ENCODE data around the gene RNH1. TPM values are rescaled to one million over a fixed set of nuclear protein-coding genes. Genes with fewer than 3 reads are reported as not detected.

The RNH1 gene
- polyA plus RNA-seq, 3 donors, result 62.4 to 80.0 (median 71.8) TPM

GRCh38 chr11:501001-501682, 5.9 kb downstream of the RNH1 start:
- DNase-seq (ENCODE audit: low read depth in 3 of 3, low spot score in 2 of 3), result no peak

DNA sequence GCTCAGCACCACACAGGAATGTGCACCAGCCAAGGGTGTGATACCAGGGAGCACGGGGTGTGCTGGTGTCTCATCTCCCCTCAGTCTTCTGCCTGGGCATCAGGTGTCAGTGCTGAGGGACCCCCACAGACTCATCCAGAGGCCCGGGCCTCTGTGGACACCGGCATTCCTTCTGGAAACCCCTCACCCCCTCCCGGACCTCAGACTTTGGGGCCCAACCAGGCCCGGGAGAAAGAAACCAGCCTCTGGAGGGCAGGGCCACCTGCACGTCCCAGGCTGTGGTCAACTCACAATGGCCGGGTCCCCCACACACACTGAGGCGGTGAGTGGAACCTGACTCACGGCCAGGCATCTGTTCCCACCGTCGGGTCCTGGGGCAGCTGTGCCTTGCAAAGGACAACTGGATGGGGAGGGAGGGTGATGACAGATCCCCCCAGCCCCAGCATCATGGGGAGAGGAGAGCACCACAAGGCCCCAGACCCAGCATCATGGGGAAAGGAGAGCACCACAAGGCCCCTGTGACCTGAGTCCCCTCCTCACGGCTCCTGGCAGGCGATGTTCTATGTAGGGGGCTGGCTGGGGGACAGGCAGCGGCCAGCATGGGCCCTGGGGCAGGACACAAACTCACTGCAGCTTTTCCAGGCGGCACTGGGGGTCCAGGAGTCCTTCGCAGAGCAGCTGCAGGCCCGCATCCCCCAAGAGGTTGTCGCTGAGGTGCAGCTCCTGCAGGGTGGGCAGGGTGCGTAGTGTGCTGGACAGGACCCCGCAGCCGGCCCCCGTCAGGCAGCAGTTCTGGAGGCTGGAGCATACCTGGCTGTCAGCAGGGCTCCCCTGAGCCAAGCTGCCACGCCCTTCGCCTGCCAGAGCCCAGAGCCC, 7.6 kb downstream of the RNH1 start:
- no peak for DNase-seq (ENCODE audit: low read depth in 3 of 3, low spot score in 2 of 3)

DNA sequence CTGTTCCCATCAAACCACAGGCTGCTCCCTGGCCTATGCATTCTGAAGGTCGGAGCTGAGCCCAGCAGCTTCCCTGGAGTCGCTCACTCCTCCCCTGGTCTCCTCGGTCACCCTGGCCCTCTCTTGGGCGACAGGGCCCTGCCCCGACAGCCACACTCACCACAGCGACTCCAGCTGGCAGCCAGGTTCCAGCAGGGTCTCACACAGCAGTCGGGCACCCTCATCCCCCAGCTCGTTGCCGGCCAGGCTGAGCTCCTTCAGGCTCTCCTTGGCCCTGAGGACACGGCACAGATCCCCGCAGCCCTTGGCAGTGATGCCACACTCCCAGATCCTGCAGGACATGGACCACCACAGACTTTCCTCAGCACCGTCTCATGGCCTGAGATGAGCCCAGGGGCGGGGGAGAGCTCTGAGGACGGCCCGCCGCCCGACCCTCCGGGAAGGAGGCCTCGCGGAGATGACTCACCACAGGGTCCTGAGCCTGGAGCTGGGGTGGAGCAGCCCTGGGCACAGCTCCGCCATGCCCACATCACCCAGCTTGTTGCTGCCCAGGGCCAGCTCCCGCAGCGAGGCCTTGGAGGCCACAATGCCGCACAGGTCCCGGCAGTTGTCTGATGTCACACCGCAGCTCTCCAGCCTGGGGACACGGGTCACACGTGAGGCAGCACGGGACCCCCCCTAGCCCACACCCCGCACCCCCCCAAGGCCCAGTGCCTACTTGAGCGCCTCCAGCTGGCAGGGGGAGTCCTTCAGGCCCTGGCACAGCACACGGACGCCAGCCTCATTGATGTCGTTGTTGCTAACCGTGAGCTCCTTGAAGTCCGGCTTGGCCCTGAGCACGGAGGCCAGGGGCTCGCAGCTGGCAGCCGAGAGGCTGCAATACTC, 8.5 kb downstream of the RNH1 start:
- DNase-seq (ENCODE audit: low read depth in 3 of 3, low spot score in 2 of 3), result no peak

GRCh38 chr11:497565-498296, 9.3 kb downstream of the RNH1 start:
- no peak for DNase-seq (ENCODE audit: low read depth in 3 of 3, low spot score in 2 of 3)

DNA sequence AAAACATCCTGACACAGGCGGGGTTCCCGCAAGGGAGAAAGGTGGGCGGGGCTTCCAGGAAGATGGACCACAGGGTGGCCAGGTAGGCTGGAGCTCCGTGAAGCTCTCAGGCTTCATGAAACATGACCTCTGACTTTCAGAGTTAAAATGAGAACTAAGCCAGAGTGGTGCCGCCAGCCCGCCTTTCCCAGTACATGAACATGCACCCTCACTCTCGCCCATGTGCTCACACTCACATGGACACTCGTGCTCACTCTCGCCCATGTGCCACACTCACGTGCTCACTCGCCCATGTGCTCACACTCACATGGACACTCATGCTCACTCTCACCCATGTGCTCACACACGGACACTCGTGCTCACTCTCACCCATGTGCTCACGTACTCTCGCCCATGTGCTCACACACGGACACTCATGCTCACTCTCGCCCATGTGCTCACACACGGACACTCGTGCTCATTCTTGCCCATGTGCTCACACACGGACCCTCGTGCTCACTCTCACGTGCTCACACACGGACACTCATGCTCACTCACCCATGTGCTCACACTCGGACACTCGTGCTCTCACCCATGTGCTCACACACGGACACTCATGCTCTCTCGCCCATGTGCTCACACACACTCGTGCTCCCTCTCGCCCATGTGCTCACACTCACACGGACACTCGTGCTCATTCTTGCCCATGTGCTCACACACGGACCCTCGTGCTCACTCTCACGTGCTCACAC, 10.0 kb downstream of the RNH1 start:
- DNase-seq (ENCODE audit: low read depth in 3 of 3, low spot score in 2 of 3), result no peak

GRCh38 chr11:495537-495931, 11.5 kb downstream of the RNH1 start:
- no peak for DNase-seq (ENCODE audit: low read depth in 3 of 3, low spot score in 2 of 3)

DNA sequence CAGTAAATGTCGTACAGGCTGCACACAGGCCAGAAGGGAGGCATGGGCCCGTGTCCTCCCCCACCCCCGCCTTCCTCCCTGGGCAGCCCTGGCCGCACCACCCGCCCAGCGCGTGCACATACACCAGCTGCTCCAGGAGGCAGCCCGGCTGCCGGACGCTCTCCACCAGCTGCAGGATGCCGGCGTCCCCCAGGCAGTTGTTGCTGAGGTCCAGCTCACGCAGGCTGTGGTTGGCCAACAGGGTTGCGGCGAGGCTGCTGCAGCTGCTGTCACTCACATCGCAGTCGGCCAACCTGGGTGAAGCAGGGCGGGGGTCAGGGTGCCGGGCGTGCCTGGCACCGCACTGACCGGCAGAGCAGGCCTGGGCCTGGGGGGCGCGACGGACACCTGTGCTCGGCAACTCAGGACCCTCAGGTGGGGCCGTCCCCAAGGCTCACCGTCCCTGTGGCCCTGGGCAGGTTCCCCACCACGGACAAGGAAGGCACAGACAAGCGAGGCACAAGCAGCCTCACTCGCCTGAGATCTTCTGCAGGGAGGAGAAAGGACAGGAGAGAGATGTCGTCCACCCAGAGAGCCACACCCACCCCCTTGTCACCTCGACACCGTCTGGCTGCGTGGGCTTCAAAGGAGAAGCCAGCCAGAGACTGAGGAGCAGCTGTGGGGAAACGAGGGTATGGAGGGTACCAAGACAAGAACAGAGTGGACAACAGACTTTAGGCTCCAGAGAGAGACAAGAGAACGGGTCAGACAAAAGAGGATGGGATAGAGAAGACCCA, 12.1 kb downstream of the RNH1 start:
- DNase-seq (ENCODE audit: low read depth in 3 of 3, low spot score in 2 of 3), result no peak

DNA sequence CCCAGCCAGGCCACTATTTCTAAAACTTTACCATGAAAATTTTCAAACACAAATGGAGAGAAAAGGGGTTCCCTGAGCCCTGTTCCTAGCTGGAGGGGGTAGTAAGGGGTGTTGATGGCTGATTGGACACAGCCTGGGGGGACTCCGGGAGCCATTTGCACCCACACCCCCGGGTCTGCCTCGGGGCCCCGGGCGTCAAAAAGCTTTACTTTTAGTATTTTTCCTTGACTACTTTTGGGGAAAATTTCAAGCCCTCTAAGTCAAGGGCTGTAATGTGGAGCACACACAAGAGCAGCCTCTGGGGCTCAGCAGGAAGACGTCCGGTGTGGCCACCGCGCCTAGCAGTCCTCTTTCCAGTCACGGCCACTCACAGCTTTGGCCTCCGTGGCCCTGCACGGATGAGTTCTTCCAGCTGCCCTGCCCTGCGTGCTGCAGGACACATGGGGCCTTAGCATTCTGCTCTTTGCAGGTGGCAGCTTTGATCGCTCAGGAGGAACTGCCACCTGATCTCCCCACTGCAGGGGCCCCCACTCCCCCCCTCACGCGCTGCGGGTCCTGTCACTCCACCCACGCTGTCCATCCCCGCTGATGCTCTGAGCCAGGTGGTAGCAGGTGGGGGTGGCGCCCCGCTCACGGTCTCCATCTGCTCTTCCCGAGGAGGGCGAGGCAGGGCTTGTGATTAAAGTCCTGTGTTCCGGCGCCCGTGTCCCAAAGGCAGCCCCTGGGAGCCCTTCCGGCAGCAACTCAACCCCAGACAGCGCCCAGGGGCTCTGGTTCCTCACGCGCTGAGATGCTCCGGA, 14.4 kb downstream of the RNH1 start:
- no peak for DNase-seq (ENCODE audit: low read depth in 3 of 3, low spot score in 2 of 3)

GRCh38 chr11:491358-491757, 15.7 kb downstream of the RNH1 start:
- no peak for DNase-seq (ENCODE audit: low read depth in 3 of 3, low spot score in 2 of 3)

DNA sequence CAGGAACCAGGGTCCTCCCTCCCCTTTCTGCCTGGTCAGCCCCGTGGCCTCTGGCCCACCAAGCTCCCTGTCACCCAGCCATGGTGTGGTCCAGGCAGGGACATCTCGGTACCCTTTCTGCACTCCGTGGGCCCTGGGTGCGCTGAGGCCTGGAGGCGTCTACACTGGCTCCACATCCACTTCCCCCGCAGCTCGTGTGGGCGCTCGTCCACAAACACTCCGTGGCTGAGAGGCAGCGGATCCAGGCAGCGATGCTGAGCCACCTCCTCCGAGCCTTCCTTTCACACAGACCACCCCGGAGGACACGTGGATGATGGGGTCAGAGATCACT, 16.1 kb downstream of the RNH1 start:
- DNase-seq (ENCODE audit: low read depth in 3 of 3, low spot score in 2 of 3), result no peak

DNA sequence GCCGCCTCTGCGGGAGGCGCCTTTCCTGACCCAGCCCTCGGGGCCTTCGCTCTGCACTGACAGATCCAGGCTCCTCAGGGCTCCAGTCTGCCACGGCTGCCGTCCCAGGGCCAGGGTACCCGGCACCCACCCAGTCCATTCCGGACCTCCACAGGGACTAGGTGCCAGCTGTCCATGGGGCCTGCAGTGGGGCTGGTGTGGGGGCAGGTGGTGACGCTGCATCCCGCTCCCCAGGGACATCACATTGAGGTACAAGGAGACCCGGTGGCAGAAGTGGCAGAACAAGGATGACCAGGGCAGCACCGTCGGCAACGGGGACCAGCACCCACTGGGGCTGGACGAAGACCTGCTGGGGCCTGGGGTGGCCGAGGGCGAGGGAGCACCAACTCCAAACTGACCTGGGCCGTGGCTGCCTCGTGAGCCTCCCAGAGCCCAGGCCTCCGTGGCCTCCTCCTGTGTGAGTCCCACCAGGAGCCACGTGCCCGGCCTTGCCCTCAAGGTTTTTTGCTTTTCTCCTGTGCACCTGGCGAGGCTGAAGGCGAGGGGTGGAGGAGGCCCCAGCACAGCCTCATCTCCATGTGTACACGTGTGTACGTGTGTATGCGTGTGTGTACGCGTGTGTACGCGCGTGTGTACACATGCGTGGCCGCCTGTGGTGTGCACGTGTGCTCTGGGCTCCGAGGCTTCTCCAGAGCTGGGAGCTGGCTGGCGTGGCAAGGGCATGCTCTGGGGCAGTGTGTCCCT, 16.7 kb downstream of the RNH1 start:
- DNase-seq (ENCODE audit: low read depth in 3 of 3, low spot score in 2 of 3), result no peak

DNA sequence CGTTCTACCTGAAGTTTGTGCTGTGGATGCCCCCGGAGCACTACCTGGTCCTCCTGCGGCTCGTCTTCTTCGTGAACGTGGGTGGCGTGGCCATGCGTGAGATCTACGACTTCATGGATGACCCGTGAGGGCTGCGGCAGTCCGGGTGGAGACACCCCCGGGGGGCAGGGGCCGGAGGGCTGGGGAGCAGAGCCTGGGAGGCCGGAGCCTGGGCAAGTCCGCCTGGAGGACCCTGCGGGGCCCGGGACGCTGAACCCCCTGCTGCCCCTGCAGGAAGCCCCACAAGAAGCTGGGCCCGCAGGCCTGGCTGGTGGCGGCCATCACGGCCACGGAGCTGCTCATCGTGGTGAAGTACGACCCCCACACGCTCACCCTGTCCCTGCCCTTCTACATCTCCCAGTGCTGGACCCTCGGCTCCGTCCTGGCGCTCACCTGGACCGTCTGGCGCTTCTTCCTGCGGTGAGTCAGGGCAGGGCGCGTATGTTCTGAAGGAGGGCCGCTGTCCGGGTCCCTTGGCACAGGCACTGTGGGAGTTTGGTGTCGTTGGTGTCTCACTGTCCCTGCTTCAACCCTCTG, 17.3 kb downstream of the RNH1 start:
- DNase-seq (ENCODE audit: low read depth in 3 of 3, low spot score in 2 of 3), result no peak

GRCh38 chr11:488992-489391, 18.1 kb downstream of the RNH1 start:
- no peak for DNase-seq (ENCODE audit: low read depth in 3 of 3, low spot score in 2 of 3)

GRCh38 chr11:488579-488978, 18.5 kb downstream of the RNH1 start:
- no peak for DNase-seq (ENCODE audit: low read depth in 3 of 3, low spot score in 2 of 3)

DNA sequence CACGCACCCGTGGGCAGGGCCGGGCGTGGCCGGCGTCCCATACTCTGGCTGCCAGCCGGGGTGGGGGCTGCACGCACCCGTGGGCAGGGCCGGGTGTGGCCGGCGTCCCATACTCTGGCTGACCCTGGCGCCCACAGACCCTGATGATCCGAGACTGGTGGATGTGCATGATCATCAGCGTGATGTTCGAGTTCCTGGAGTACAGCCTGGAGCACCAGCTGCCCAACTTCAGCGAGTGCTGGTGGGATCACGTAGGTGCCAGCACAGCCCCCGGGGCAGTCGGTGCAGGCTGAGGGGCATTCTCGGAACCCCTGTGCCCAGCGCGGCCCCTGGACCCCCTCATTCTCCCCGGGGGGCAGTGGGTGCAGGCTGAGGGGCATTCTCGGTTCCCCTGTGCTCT, 19.0 kb downstream of the RNH1 start:
- DNase-seq (ENCODE audit: low read depth in 3 of 3, low spot score in 2 of 3), result no peak

DNA sequence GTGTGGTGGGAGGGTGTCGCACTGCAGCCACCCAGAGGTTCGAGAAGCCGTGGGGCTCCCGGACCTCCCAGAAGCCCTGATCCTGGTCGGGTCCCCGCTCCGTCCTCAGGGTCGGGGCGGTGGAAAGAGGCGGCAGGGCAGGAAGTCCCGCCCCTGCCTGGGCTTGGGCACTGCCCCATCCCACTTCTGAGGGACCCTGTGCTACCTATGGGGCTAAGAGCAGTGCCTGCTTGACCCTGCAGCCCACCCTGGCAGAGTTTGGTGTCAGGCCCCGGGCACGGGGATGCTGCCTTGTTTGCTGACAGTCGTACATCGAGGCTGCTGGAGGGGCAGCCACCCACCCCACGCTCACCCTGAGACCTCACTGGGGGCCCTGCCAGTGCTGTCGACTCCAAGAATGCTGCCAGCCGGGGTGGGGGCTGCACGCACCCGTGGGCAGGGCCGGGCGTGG, 19.4 kb downstream of the RNH1 start:
- DNase-seq (ENCODE audit: low read depth in 3 of 3, low spot score in 2 of 3), result no peak

DNA sequence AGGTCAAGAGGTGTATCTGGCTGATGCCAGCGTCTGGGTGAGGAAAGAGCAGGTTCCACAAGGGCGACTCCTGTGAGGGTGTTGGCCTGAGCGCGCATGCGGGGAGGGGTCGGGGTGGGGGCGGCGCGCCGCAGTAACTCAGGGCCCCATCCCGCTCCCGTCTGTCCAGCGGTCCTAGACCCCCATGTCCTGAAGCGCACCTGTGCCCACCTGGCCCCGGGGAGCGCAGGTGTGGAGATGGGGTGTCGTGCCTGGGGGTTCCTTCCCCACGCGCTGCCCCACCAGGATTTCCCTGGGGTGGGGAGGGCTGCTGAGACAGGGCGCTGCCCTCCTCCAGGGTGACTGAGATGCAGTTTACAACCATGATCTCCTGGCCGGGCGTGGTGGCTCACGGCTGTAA, 20.9 kb downstream of the RNH1 start:
- DNase-seq (ENCODE audit: low read depth in 3 of 3, low spot score in 2 of 3), result no peak

All from right renal cortex interstitium (tissue), 3 donors.